GM23248 (cell line): ENCODE measurements around the gene WBP2.

Experiments used
- EZH2 ChIP-seq: fragments of 200-600 bp; sonication (generic); IDR thresholded peaks from 2 replicates; pipeline ENCODE4 v1.6.1; 2018; ENCODE audit warnings: antibody characterized with exemption, mild to moderate bottlenecking; ENCODE audit not compliant: insufficient read depth, poor library complexity, severe bottlenecking
- EZH2phosphoT487 ChIP-seq: fragments of 200-600 bp; sonication (generic); IDR thresholded peaks from 2 replicates; pipeline ENCODE4 v1.6.1; 2018; ENCODE audit warnings: antibody characterized with exemption, moderate library complexity, mild to moderate bottlenecking, low read depth; ENCODE audit not compliant: insufficient read depth

DNA sequence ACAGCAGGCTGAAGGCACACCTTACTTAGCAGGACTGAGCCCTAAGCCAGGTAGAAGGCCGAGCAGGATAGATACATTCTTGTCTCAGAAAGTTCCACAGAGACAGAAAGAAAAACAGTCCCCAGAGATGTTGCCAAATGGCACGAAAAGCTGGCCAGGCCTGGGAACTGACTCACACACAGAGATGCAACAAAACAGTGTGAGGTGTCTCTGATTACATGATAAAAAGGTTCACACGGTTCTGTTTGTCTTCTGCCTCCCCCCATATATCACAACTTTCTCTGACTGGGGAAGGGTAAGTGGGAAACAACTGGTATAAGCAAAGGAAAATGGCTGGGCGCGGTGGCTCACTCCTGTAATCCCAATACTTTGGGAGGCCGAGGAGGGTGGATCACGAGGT, 1.7 kb downstream of the WBP2 start:
- TF ChIP-seq EZH2: no peak
- no peak for TF ChIP-seq EZH2phosphoT487
